ENCODE data around the gene STAB1.

The STAB1 gene

DNA sequence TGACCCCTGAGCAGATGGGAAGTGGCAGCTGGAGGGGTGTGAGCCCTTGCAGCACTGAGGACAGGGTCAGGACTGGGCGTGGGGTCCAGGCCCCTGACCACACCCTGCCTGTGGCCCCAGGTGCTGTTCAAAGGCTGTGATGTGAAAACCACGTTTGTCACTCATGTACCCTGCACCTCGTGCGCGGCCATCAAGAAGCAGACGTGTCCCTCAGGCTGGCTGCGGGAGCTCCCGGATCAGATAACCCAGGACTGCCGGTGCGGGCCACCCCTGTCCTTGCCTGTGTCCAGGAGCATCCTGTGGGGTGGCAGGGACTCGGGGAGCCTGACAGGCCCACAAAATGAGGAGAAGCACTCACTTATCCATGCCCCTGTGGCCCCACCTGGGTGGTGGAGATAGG, 5.9 kb downstream of the STAB1 start:
- no peak for TF ChIP-seq ZFP30 (CRISPR knock-in tag; IDR thresholded peaks at IDR 0.05)
- TF ChIP-seq, protein P1, sequence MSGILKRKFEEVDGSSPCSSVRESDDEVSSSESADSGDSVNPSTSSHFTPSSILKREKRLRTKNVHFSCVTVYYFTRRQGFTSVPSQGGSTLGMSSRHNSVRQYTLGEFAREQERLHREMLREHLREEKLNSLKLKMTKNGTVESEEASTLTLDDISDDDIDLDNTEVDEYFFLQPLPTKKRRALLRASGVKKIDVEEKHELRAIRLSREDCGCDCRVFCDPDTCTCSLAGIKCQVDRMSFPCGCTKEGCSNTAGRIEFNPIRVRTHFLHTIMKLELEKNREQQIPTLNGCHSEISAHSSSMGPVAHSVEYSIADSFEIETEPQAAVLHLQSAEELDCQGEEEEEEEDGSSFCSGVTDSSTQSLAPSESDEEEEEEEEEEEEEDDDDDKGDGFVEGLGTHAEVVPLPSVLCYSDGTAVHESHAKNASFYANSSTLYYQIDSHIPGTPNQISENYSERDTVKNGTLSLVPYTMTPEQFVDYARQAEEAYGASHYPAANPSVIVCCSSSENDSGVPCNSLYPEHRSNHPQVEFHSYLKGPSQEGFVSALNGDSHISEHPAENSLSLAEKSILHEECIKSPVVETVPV (CRISPR knock-in tag; IDR thresholded peaks at IDR 0.05) = no peak
- TF ChIP-seq, protein P2, sequence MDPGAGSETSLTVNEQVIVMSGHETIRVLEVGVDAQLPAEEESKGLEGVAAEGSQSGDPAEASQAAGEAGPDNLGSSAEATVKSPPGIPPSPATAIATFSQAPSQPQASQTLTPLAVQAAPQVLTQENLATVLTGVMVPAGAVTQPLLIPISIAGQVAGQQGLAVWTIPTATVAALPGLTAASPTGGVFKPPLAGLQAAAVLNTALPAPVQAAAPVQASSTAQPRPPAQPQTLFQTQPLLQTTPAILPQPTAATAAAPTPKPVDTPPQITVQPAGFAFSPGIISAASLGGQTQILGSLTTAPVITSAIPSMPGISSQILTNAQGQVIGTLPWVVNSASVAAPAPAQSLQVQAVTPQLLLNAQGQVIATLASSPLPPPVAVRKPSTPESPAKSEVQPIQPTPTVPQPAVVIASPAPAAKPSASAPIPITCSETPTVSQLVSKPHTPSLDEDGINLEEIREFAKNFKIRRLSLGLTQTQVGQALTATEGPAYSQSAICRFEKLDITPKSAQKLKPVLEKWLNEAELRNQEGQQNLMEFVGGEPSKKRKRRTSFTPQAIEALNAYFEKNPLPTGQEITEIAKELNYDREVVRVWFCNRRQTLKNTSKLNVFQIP (CRISPR knock-in tag; IDR thresholded peaks at IDR 0.05; ENCODE audit: borderline replicate concordance, low read depth) = no peak
- no peak for TF ChIP-seq SNAI2 (CRISPR knock-in tag; IDR thresholded peaks at IDR 0.05)
- TF ChIP-seq TCF4 (CRISPR knock-in tag; IDR thresholded peaks at IDR 0.05; ENCODE audit: borderline replicate concordance) = no peak
- TF ChIP-seq ZFP3 (CRISPR knock-in tag; IDR thresholded peaks at IDR 0.05) = no peak
- TF ChIP-seq TOX (CRISPR knock-in tag; IDR thresholded peaks at IDR 0.05; ENCODE audit: borderline replicate concordance) = no peak
- TF ChIP-seq, protein P3, sequence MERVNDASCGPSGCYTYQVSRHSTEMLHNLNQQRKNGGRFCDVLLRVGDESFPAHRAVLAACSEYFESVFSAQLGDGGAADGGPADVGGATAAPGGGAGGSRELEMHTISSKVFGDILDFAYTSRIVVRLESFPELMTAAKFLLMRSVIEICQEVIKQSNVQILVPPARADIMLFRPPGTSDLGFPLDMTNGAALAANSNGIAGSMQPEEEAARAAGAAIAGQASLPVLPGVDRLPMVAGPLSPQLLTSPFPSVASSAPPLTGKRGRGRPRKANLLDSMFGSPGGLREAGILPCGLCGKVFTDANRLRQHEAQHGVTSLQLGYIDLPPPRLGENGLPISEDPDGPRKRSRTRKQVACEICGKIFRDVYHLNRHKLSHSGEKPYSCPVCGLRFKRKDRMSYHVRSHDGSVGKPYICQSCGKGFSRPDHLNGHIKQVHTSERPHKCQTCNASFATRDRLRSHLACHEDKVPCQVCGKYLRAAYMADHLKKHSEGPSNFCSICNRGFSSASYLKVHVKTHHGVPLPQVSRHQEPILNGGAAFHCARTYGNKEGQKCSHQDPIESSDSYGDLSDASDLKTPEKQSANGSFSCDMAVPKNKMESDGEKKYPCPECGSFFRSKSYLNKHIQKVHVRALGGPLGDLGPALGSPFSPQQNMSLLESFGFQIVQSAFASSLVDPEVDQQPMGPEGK (CRISPR knock-in tag; IDR thresholded peaks at IDR 0.05; ENCODE audit: borderline replicate concordance) = no peak
- TF ChIP-seq ZC3H10 (CRISPR knock-in tag; IDR thresholded peaks at IDR 0.05) = no peak
- TF ChIP-seq ZNF8 (CRISPR knock-in tag; IDR thresholded peaks at IDR 0.05) = no peak
- TF ChIP-seq ARNTL (CRISPR knock-in tag; IDR thresholded peaks at IDR 0.05; ENCODE audit: borderline replicate concordance, low read depth) = no peak
- ATAC-seq = no peak

DNA sequence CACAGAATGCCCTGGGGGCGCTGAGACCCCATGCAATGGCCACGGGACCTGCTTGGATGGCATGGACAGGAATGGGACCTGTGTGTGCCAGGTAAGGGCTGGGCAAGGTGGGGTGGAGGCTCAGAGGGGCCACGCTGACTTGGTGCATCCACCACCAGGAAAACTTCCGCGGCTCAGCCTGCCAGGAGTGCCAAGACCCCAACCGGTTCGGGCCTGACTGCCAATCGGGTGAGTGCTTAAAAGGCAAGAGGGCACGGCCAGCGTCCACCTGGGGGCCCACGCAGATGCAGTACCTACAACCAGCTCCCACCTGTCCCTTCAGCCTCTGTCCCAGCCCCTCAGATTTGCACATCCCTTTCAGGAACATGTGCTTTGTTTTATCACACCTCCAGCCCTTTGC, 6.9 kb downstream of the STAB1 start:
- ATAC-seq = no peak
- no peak for TF ChIP-seq ARNTL (CRISPR knock-in tag; IDR thresholded peaks at IDR 0.05; ENCODE audit: borderline replicate concordance, low read depth)
- TF ChIP-seq, protein P4, sequence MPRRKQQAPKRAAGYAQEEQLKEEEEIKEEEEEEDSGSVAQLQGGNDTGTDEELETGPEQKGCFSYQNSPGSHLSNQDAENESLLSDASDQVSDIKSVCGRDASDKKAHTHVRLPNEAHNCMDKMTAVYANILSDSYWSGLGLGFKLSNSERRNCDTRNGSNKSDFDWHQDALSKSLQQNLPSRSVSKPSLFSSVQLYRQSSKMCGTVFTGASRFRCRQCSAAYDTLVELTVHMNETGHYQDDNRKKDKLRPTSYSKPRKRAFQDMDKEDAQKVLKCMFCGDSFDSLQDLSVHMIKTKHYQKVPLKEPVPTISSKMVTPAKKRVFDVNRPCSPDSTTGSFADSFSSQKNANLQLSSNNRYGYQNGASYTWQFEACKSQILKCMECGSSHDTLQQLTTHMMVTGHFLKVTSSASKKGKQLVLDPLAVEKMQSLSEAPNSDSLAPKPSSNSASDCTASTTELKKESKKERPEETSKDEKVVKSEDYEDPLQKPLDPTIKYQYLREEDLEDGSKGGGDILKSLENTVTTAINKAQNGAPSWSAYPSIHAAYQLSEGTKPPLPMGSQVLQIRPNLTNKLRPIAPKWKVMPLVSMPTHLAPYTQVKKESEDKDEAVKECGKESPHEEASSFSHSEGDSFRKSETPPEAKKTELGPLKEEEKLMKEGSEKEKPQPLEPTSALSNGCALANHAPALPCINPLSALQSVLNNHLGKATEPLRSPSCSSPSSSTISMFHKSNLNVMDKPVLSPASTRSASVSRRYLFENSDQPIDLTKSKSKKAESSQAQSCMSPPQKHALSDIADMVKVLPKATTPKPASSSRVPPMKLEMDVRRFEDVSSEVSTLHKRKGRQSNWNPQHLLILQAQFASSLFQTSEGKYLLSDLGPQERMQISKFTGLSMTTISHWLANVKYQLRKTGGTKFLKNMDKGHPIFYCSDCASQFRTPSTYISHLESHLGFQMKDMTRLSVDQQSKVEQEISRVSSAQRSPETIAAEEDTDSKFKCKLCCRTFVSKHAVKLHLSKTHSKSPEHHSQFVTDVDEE (CRISPR knock-in tag; IDR thresholded peaks at IDR 0.05) = no peak
- TF ChIP-seq ZNF8 (CRISPR knock-in tag; IDR thresholded peaks at IDR 0.05) = no peak
- TF ChIP-seq CSDC2 (CRISPR knock-in tag; IDR thresholded peaks at IDR 0.05) = no peak
- TF ChIP-seq, protein P3 (CRISPR knock-in tag; IDR thresholded peaks at IDR 0.05; ENCODE audit: borderline replicate concordance) = no peak
- TF ChIP-seq, protein P2 (CRISPR knock-in tag; IDR thresholded peaks at IDR 0.05; ENCODE audit: borderline replicate concordance, low read depth) = no peak
- TF ChIP-seq, protein P1 (CRISPR knock-in tag; IDR thresholded peaks at IDR 0.05) = no peak
- TF ChIP-seq OSR1 (CRISPR knock-in tag; IDR thresholded peaks at IDR 0.05) = no peak
- TF ChIP-seq TCF4 (CRISPR knock-in tag; IDR thresholded peaks at IDR 0.05; ENCODE audit: borderline replicate concordance) = no peak
